ENCODE measurements around the gene FMC1. TPM values are rescaled to one million over a fixed set of nuclear protein-coding genes. Genes with fewer than 3 reads are reported as not detected.
A peak's percentile ranks its signal among the peaks of the same experiment; 100 is the strongest.
"Not testable (repeated sequence)": the region's sequence is repeated elsewhere in the genome, so short reads cannot be mapped to it uniquely, and the experiment has no call there.

Gene FMC1
- total RNA-seq, 1 donor from 2014 or later: 10.4 TPM

DNA sequence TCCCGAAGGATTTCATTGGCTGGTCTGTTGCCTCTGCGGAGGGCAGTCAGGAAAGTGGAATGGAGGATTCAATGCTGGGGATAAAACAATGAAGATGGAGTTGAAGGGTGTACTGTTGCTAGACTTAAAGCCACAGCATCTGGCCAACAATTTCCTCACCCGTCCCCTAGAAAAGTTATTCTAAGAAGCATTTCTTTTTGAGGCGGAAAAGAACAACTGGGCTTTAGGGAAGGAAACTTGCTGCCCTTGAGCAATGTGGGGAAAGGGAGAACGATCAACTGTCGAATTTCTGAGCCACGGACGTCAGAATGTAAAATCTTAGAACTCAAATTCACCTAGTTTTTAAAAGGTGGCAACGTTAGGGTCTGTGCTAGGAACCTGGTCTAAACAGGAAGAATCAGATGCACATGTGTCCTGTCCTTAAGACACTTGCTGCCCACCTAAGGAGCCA is 664 bp downstream of the FMC1 start:
- H3K27ac Mint-ChIP-seq: peak overlapping the region; percentile 100
- peaks cover 11% of the 10 kb centered on the region for H3K4me1 Mint-ChIP-seq
- H3K27me3 Mint-ChIP-seq (ENCODE audit: low read depth): peaks cover 4% of the 10 kb centered on the region
- H3K4me3 Mint-ChIP-seq: peak overlapping the region; percentile 88
- TF ChIP-seq, protein P1, sequence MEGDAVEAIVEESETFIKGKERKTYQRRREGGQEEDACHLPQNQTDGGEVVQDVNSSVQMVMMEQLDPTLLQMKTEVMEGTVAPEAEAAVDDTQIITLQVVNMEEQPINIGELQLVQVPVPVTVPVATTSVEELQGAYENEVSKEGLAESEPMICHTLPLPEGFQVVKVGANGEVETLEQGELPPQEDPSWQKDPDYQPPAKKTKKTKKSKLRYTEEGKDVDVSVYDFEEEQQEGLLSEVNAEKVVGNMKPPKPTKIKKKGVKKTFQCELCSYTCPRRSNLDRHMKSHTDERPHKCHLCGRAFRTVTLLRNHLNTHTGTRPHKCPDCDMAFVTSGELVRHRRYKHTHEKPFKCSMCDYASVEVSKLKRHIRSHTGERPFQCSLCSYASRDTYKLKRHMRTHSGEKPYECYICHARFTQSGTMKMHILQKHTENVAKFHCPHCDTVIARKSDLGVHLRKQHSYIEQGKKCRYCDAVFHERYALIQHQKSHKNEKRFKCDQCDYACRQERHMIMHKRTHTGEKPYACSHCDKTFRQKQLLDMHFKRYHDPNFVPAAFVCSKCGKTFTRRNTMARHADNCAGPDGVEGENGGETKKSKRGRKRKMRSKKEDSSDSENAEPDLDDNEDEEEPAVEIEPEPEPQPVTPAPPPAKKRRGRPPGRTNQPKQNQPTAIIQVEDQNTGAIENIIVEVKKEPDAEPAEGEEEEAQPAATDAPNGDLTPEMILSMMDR (IDR thresholded peaks at IDR 0.05; ENCODE audit: unreplicated experiment): no peak
- no peak for DNase-seq (ENCODE audit: low spot score in 2 of 2, unreplicated experiment in 2 of 2)
- peaks cover 6% of the 10 kb centered on the region for H3K9me3 Mint-ChIP-seq
- peaks cover 8% of the 10 kb centered on the region for H3K36me3 Mint-ChIP-seq

DNA sequence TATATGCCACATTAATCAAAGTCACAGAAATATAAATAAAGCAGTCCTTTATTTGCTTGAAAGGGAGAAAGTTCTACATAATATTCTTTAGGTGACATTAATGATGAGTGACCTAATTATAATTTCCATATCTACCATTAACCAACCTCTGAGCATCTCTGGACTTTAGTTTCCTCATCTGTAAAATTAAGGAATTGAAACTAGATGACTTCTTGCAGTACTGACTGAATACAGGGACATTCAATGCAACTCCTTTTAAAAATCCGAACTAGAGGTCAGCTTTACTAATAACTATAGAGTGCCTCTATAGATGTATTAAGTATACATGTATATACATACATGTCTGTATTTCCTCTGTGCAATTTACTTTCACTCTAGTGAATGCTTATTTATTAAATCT is 3.9 kb downstream of the FMC1 start:
- H3K27ac Mint-ChIP-seq: no peak overlapping the region
- peaks cover 4% of the 10 kb centered on the region for H3K27me3 Mint-ChIP-seq (ENCODE audit: low read depth)
- H3K4me1 Mint-ChIP-seq: peaks cover 11% of the 10 kb centered on the region
- no peaks in the 10 kb centered on the region for H3K9me3 Mint-ChIP-seq
- no peak overlapping the region for H3K4me3 Mint-ChIP-seq
- DNase-seq (ENCODE audit: low spot score in 2 of 2, unreplicated experiment in 2 of 2): no peak
- TF ChIP-seq, protein P1 (IDR thresholded peaks at IDR 0.05; ENCODE audit: unreplicated experiment): no peak
- peaks cover 18% of the 10 kb centered on the region for H3K36me3 Mint-ChIP-seq

DNA sequence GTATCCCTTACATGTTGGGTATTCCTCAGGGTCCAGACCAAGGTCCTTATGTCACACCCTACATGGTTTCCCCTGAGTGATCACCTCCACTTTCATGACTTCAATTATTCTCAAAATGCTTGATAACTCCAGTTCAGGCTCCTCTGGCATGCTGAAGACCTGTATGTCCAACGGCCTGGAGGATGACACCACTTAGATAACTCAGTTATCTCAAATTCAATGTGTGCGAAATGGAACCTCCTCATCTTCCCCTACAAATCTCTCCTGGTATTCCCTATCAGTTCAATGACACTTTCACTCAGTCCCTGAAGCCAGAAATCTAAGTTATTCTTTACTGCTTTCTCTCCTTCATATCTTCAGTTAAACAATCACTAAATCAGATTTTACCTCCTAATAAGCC is 9.9 kb downstream of the FMC1 start:
- no peak overlapping the region for H3K27ac Mint-ChIP-seq
- TF ChIP-seq, protein P1 (IDR thresholded peaks at IDR 0.05; ENCODE audit: unreplicated experiment): no peak
- H3K36me3 Mint-ChIP-seq: peaks cover 33% of the 10 kb centered on the region
- no peaks in the 10 kb centered on the region for H3K4me1 Mint-ChIP-seq
- H3K9me3 Mint-ChIP-seq: no peaks in the 10 kb centered on the region
- H3K27me3 Mint-ChIP-seq (ENCODE audit: low read depth): no peaks in the 10 kb centered on the region
- H3K4me3 Mint-ChIP-seq: no peak overlapping the region
- DNase-seq (ENCODE audit: low spot score in 2 of 2, unreplicated experiment in 2 of 2): no peak

DNA sequence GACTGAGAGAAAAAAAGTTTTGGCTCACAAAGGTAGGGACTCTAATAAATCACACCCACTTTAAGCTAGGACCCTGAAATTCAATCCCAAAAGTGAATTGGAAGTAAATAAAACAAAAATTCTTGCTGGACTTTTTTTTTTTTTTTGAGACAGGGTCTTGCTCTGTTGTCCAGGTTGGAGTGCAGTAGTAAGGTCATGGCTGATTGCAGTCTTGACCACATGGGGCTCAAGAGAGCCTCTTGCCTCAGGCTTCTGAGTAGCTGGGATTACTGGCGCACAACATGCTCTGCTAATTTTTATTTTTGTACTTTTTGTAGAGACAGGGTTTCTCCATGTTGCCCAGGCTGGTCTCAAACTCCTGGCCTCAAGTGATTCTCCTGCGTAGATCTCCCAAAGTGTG is 13.6 kb downstream of the FMC1 start:
- no peaks in the 10 kb centered on the region for H3K9me3 Mint-ChIP-seq

DNA sequence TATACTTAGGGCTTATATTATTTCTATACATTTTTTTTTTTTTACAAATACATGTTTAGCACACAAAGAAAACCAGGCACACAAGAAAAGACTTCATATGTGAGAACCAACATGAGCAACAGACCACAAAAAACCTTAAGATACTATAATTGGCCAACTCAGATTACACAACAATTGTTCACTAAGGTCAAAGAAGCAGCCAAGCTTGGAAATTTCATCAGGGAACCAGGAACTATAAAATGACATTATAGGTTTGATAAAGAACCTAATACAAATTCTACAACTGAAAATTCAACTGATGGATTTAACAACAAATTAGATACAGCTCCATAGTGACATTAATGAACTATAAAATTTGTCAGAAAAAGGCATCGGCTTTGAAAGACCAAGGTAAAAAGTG is 14.2 kb downstream of the FMC1 start:
- DNase-seq (ENCODE audit: low spot score in 2 of 2, unreplicated experiment in 2 of 2): no peak
- Mint-ChIP-seq H3K4me1 (peaks cover 7% of the 10 kb centered on the region), H3K36me3 (peaks cover 19% of the 10 kb centered on the region), H3K27me3 (ENCODE audit: low read depth) (no peaks in the 10 kb centered on the region), H3K9me3 (no peaks in the 10 kb centered on the region), H3K4me3 (no peak overlapping the region), H3K27ac (no peak overlapping the region)
- TF ChIP-seq, protein P1 (IDR thresholded peaks at IDR 0.05; ENCODE audit: unreplicated experiment): no peak

More for the DNA sequence above, 13.6 kb downstream of the FMC1 start:
- DNase-seq (ENCODE audit: low spot score in 2 of 2, unreplicated experiment in 2 of 2): no peak
- no peak overlapping the region for H3K27ac Mint-ChIP-seq
- TF ChIP-seq, protein P1 (IDR thresholded peaks at IDR 0.05; ENCODE audit: unreplicated experiment): no peak
- H3K4me3 Mint-ChIP-seq: no peak overlapping the region
- H3K4me1 Mint-ChIP-seq: peaks cover 7% of the 10 kb centered on the region
- H3K36me3 Mint-ChIP-seq: peaks cover 21% of the 10 kb centered on the region
- H3K27me3 Mint-ChIP-seq (ENCODE audit: low read depth): no peaks in the 10 kb centered on the region

DNA sequence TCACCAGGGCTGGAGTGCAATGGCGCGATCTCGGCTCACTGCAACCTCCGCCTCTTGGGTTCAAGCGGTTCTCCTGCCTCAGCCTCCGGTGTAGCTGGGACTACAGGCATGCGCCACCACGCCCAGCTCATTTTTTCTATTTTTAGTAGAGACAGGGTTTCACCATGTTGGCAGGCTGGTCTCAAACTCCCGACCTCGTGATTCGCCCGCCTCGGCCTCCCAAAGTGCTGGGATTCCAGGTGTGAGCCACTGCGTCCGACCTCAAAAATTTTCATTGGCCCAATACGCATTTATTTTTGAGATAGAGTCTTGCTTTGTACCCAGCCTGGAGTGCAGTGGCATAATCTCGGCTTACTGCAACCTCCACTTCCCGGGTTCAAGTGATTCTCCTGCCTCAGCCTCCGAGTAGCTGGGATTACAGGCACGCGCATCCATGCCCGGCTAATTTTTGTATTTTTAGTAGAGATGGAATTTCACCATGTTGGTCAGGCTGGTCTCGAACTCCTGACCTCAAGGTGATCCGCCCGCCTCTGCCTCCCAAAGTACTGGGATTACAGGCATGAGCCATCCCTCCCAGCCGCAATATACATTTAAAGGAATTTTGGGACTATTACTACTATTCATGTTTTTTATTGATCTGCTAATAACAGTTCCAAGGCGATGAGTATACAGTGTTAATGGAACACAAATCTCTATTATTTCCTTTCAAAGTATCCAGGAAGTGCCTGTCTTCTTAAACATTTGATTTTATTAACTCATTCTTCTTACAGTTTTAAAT is 16.8 kb downstream of the FMC1 start:
- not testable (repeated sequence) for DNase-seq (ENCODE audit: low spot score in 2 of 2, unreplicated experiment in 2 of 2); H3K27me3 Mint-ChIP-seq (ENCODE audit: low read depth); H3K36me3 Mint-ChIP-seq; H3K9me3 Mint-ChIP-seq
- Mint-ChIP-seq H3K4me3 (peak overlapping the region; percentile 96), H3K27ac (peak overlapping the region; percentile 100), H3K4me1 (peaks cover 22% of the 10 kb centered on the region)
